ENCODE results near the gene PPCS. TPM values are rescaled to one million over a fixed set of nuclear protein-coding genes. Genes with fewer than 3 reads are reported as not detected.
A peak's percentile ranks its signal among the peaks of the same experiment; 100 is the strongest.

The PPCS gene
- total and polyA plus RNA-seq, 2 experiments from 2014 or later, result 79.0 to 98.6 TPM

- no peaks in the 10 kb centered on the region for H3K9me2 ChIP-seq (replicated peaks; ENCODE audit: insufficient read depth)
- H3K4me2 ChIP-seq, result no peak overlapping the region
- H3K4me3 ChIP-seq, result no peak overlapping the region
- H3K27ac ChIP-seq, result peak overlapping the region; percentile 80
- H3K9me3 ChIP-seq (ENCODE audit: low read depth), result no peaks in the 10 kb centered on the region
- TF ChIP-seq, protein P1, sequence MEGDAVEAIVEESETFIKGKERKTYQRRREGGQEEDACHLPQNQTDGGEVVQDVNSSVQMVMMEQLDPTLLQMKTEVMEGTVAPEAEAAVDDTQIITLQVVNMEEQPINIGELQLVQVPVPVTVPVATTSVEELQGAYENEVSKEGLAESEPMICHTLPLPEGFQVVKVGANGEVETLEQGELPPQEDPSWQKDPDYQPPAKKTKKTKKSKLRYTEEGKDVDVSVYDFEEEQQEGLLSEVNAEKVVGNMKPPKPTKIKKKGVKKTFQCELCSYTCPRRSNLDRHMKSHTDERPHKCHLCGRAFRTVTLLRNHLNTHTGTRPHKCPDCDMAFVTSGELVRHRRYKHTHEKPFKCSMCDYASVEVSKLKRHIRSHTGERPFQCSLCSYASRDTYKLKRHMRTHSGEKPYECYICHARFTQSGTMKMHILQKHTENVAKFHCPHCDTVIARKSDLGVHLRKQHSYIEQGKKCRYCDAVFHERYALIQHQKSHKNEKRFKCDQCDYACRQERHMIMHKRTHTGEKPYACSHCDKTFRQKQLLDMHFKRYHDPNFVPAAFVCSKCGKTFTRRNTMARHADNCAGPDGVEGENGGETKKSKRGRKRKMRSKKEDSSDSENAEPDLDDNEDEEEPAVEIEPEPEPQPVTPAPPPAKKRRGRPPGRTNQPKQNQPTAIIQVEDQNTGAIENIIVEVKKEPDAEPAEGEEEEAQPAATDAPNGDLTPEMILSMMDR (IDR thresholded peaks at IDR 0.05; ENCODE audit: poor library complexity), result no peak
- no peak for TF ChIP-seq EZH2phosphoT487 (IDR thresholded peaks at IDR 0.05; ENCODE audit: low read depth, severe bottlenecking, unreplicated experiment)
- no peaks in the 10 kb centered on the region for H3K36me3 ChIP-seq (replicated peaks; ENCODE audit: insufficient read depth, low read depth)
- H3K27me3 ChIP-seq, result no peaks in the 10 kb centered on the region
- no peak overlapping the region for H2AFZ ChIP-seq
- 84% methylated on average over 3 of the region's 3 CpGs for WGBS (ENCODE audit: low lambda C conversion rate, missing lambda C conversion rate)
- peaks cover 8% of the 10 kb centered on the region for H3K4me1 ChIP-seq (ENCODE audit: insufficient read depth)
- DNase-seq (ENCODE audit: low spot score), result no peak
- H4K20me1 ChIP-seq (ENCODE audit: insufficient read depth, poor library complexity, severe bottlenecking), result no peaks in the 10 kb centered on the region
- no peaks in the 10 kb centered on the region for H3K79me2 ChIP-seq
These were observed 25.8 kb upstream of the PPCS start for GRCh38 chr1:42430286-42431135.

DNA sequence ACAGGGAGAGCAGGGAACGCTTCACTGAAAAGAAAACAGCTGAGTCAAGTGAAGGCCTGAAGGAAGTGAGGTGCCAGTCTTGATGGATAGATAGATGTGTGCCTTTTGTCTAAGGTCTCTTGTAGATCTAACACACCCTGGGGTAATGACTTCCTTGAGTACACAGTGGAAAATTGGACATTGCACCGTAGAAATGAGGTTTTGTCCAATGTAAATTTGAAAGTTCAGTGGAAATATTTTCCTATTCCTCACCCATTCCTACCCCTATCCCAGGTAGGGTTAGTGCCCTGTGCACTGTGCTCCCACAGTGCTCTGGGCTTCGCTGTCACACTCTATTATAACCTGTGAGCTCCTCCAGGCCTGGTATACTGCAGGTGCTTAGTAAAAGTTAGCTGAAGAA, 24.8 kb upstream of the PPCS start:
- Histone ChIP-seq H3K9me2 (replicated peaks; ENCODE audit: insufficient read depth) (no peaks in the 10 kb centered on the region), H3K27me3 (no peaks in the 10 kb centered on the region), H3K4me2 (no peak overlapping the region), H3K27ac (peak overlapping the region; percentile 80), H4K20me1 (ENCODE audit: insufficient read depth, poor library complexity, severe bottlenecking) (no peaks in the 10 kb centered on the region), H3K4me1 (ENCODE audit: insufficient read depth) (peaks cover 8% of the 10 kb centered on the region), H3K79me2 (no peaks in the 10 kb centered on the region), H3K9me3 (ENCODE audit: low read depth) (no peaks in the 10 kb centered on the region), H3K4me3 (no peak overlapping the region), H3K36me3 (replicated peaks; ENCODE audit: insufficient read depth, low read depth) (no peaks in the 10 kb centered on the region), H2AFZ (no peak overlapping the region)
- WGBS (ENCODE audit: low lambda C conversion rate, missing lambda C conversion rate), result 68% methylated on average over 3 of the region's 3 CpGs
- peak; percentile 48 for DNase-seq (ENCODE audit: low spot score)
- TF ChIP-seq EZH2 (IDR thresholded peaks at IDR 0.05; ENCODE audit: borderline replicate concordance) (no peak), EZH2phosphoT487 (IDR thresholded peaks at IDR 0.05; ENCODE audit: low read depth, severe bottlenecking, unreplicated experiment) (no peak)
- TF ChIP-seq, protein P1 (IDR thresholded peaks at IDR 0.05; ENCODE audit: poor library complexity), result no peak

DNA sequence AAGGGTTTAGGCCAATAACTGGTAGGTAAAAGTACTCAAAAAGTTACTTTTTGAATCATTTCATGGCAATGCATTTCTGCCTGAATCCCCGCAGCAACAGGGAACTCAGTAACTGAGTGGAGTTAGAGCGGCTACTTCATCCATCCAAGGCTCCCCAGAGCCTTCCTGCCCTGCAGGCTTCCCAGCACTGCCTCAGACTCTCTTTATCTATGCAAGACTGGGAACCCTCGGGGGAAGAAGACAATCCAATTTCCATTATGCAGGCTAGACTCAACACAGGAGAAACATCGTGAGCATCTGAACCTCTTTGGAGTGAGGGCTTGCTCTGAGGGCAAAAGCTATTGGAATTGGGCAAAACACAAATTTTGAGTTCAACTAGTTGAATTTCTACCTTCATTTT, 23.6 kb upstream of the PPCS start:
- no peak for DNase-seq (ENCODE audit: low spot score)
- H3K9me3 ChIP-seq (ENCODE audit: low read depth), result no peaks in the 10 kb centered on the region
- H4K20me1 ChIP-seq (ENCODE audit: insufficient read depth, poor library complexity, severe bottlenecking), result no peaks in the 10 kb centered on the region
- no peaks in the 10 kb centered on the region for H3K27me3 ChIP-seq
- H3K79me2 ChIP-seq, result no peaks in the 10 kb centered on the region
- WGBS (ENCODE audit: low lambda C conversion rate, missing lambda C conversion rate), result 70% methylated on average over 4 of the region's 4 CpGs
- H2AFZ ChIP-seq, result no peak overlapping the region
- TF ChIP-seq, protein P1 (IDR thresholded peaks at IDR 0.05; ENCODE audit: poor library complexity), result no peak
- TF ChIP-seq EZH2 (IDR thresholded peaks at IDR 0.05; ENCODE audit: borderline replicate concordance) (no peak), EZH2phosphoT487 (IDR thresholded peaks at IDR 0.05; ENCODE audit: low read depth, severe bottlenecking, unreplicated experiment) (no peak)
- H3K27ac ChIP-seq, result no peak overlapping the region
- peaks cover 8% of the 10 kb centered on the region for H3K4me1 ChIP-seq (ENCODE audit: insufficient read depth)
- no peaks in the 10 kb centered on the region for H3K9me2 ChIP-seq (replicated peaks; ENCODE audit: insufficient read depth)
- H3K4me3 ChIP-seq, result no peak overlapping the region
- no peak overlapping the region for H3K4me2 ChIP-seq
- no peaks in the 10 kb centered on the region for H3K36me3 ChIP-seq (replicated peaks; ENCODE audit: insufficient read depth, low read depth)

Data from hepatocyte (in vitro differentiated cells).